KMS-11 (cell line): Measurements from ENCODE around the gene STK24.
"Not testable (repeated sequence)": the region's sequence is repeated elsewhere in the genome, so short reads cannot be mapped to it uniquely, and the experiment has no call there.

ENCODE experiments used
- H2AFZ ChIP-seq: fragments of 200-600 bp; sonication (generic); 2 replicates; pipeline ENCODE4 v1.6.1; 2016; ENCODE audit warnings: antibody characterized with exemption, mixed run types, low read depth
- H3K27ac ChIP-seq: fragments of 200-600 bp; sonication (generic); 2 replicates; pipeline ENCODE4 v1.6.1; 2016; ENCODE audit warnings: mild to moderate bottlenecking, mixed run types
- H3K27me3 ChIP-seq: fragments of 200-600 bp; sonication (generic); 2 replicates; pipeline ENCODE4 v1.6.1; 2017; ENCODE audit warnings: mild to moderate bottlenecking, low read depth, mixed run types, moderate library complexity; ENCODE audit not compliant: insufficient read depth
- H3K36me3 ChIP-seq: fragments of 200-600 bp; sonication (generic); 2 replicates; pipeline ENCODE4 v1.6.1; 2017; ENCODE audit warnings: mild to moderate bottlenecking, mixed run types; ENCODE audit not compliant: insufficient read depth
- H3K4me1 ChIP-seq: fragments of 200-600 bp; sonication (generic); 2 replicates; pipeline ENCODE4 v1.6.1; 2016; ENCODE audit warnings: mild to moderate bottlenecking, low read depth, mixed run types; ENCODE audit not compliant: poor library complexity, severe bottlenecking
- H3K4me2 ChIP-seq: fragments of 200-600 bp; sonication (generic); 2 replicates; pipeline ENCODE4 v1.7.0; 2016; ENCODE audit warnings: mild to moderate bottlenecking, mixed run types
- H3K4me3 ChIP-seq: fragments of 200-600 bp; sonication (generic); IDR thresholded peaks from 2 replicates; pipeline ENCODE4 v1.6.1; 2017; ENCODE audit warnings: low read depth, low read length, mixed read lengths; ENCODE audit not compliant: insufficient read depth
- H3K79me2 ChIP-seq: fragments of 200-600 bp; sonication (generic); 2 replicates; pipeline ENCODE4 v1.6.1; 2016; ENCODE audit warnings: low read depth, mixed run types; ENCODE audit not compliant: insufficient read depth
- H3K9ac ChIP-seq: fragments of 200-600 bp; sonication (generic); 2 replicates; pipeline ENCODE4 v1.6.1; 2016; ENCODE audit warnings: mild to moderate bottlenecking, mixed run types
- H4K20me1 ChIP-seq: fragments of 200-600 bp; sonication (generic); 2 replicates; pipeline ENCODE4 v1.6.1; 2016; ENCODE audit warnings: mild to moderate bottlenecking, mixed run types; ENCODE audit not compliant: insufficient read depth
- CTCF ChIP-seq: fragments of 200-600 bp; sonication (generic); conservative IDR thresholded peaks from 2 replicates; pipeline ENCODE4 v1.6.1; 2017; ENCODE audit warnings: low read depth, mild to moderate bottlenecking, antibody characterized with exemption, low read length, moderate library complexity, mixed read lengths

STK24 gene

GRCh38 chr13:98591721-98592361 is 14.9 kb upstream of the STK24 start:
- H2AFZ ChIP-seq, result no peak overlapping the region
- H3K36me3 ChIP-seq, result no peaks in the 10 kb centered on the region
- H3K4me2 ChIP-seq, result no peak overlapping the region
- H4K20me1 ChIP-seq, result no peaks in the 10 kb centered on the region
- no peak overlapping the region for H3K27ac ChIP-seq
- no peak overlapping the region for H3K4me3 ChIP-seq
- H3K27me3 ChIP-seq, result no peaks in the 10 kb centered on the region
- H3K79me2 ChIP-seq, result no peaks in the 10 kb centered on the region
- no peak for TF ChIP-seq CTCF
- H3K4me1 ChIP-seq, result peaks cover 5% of the 10 kb centered on the region
- no peak overlapping the region for H3K9ac ChIP-seq

- not testable (repeated sequence) for H2AFZ ChIP-seq, H3K79me2 ChIP-seq, H3K36me3 ChIP-seq, H4K20me1 ChIP-seq, H3K9ac ChIP-seq, H3K4me2 ChIP-seq, H3K27me3 ChIP-seq, H3K4me3 ChIP-seq, H3K27ac ChIP-seq
- peaks cover 18% of the 10 kb centered on the region for H3K4me1 ChIP-seq
These were observed 13.6 kb upstream of the STK24 start for GRCh38 chr13:98590471-98590870.

GRCh38 chr13:98589516-98589915 is 12.6 kb upstream of the STK24 start:
- H4K20me1 ChIP-seq, H3K27ac ChIP-seq, H3K4me2 ChIP-seq, H3K27me3 ChIP-seq, H2AFZ ChIP-seq, H3K4me3 ChIP-seq, H3K36me3 ChIP-seq, H3K79me2 ChIP-seq, H3K9ac ChIP-seq: not testable (repeated sequence)
- H3K4me1 ChIP-seq, result peaks cover 18% of the 10 kb centered on the region

GRCh38 chr13:98586400-98587345 is 9.8 kb upstream of the STK24 start:
- H3K9ac ChIP-seq, result no peak overlapping the region

More at GRCh38 chr13:98586400-98587345, 9.8 kb upstream of the STK24 start:
- Histone ChIP-seq H3K27ac (peak overlapping the region; percentile 47; the same call in 1 of the 2 replicates), H3K79me2 (no peaks in the 10 kb centered on the region), H3K36me3 (no peaks in the 10 kb centered on the region), H3K4me2 (peak overlapping the region; percentile 54; the same call in 1 of the 2 replicates), H2AFZ (no peak overlapping the region), H4K20me1 (no peaks in the 10 kb centered on the region), H3K27me3 (no peaks in the 10 kb centered on the region), H3K4me1 (peaks cover 23% of the 10 kb centered on the region), H3K4me3 (no peak overlapping the region)
- no peak for TF ChIP-seq CTCF
